CD4-positive, alpha-beta T cell treated with Interleukin-6 at 100 ng/mL for 8 hours (primary cell): ENCODE results near the gene SCAMP3.
A peak's percentile ranks its signal among the peaks of the same experiment; 100 is the strongest.
"Not testable (repeated sequence)": the region's sequence is repeated elsewhere in the genome, so short reads cannot be mapped to it uniquely, and the experiment has no call there.

ENCODE experiments used
- DNase-seq: peaks from one replicate; pipeline ENCODE4 v3.0.0-alpha.2; 2020; ENCODE audit warnings: mixed read lengths, low spot score

The SCAMP3 gene

DNA sequence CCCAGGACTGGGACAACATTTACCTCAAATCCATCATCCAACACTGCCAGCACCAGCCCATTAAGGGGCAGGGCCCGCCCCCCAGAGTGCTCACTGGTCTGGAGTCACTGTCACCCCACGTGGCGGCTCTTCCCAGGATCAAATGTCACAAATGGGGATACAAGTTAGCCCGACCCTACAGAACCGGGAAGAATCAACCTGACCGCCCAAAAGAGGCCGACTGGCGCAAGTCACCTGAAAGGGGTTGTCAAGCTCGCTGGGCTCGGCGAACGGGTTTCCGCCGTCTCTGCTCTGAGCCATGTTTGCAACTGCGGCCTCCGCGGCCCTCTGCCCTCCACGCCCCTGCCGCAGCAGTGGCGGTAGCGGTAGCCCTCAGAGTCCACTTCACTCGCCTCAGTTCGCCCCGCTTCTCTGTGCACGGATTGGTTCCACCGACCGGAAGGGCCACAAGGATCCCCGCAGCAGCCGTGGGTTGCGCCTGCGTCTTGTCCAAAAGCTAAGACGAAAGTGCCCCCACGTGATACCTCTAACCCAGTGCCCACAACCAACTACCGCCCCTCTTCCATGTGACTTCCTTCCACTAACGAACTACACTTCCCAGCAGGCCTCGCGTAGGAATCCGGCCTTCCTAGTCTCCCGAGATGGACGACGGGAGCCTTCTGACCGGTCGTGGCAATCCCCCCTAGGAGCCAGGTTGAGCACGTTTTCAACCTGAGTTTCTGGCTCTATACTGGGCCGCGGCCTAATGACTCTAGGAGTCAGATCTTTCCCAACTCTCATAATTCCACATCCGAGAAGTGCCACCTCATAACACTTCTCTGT is at the start of gene SCAMP3:
SCAMP3 (minus strand) TSS at position 509 of the 822 bp plus-strand sequence; CDS start at position 300, 209 bp downstream.
- DNase-seq: peak; percentile 88

GRCh38 chr1:155309423-155310021 is 47.4 kb upstream of the SCAMP3 start:
- no peak for DNase-seq

GRCh38 chr1:155308493-155309422 is 46.6 kb upstream of the SCAMP3 start, which contains the start of gene FDPS:
Gene FDPS, plus strand, starts transcription at chr1:155308866. Its CDS starts 924 bp downstream, at chr1:155309790.
- DNase-seq: peak; percentile 98

- no peak for DNase-seq
Measured at GRCh38 chr1:155307247-155307740, 45.1 kb upstream of the SCAMP3 start.

DNA sequence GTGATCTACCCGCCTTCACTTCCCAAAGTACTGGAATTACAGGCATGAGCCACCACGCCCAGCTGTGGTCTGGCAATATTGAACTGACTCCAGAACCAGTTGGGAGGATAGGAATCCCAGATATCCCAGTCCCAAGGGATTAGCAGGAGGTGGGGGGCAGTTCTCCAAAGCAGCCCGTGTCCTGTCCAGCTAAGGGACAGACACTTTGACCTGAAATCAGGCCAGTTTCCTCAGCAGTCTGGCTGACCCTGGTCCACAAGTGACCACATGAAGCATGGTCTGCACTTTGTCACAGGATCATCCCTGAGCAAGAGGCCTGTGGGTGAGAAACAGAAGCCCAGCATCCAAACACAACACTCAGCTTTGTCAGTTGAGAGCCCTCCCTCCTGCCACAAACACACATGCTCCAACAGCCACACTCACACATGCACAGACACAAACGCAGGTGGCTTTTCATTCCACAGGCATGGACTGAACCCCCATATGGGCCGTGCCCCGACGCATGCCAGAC is 43.8 kb upstream of the SCAMP3 start:
- DNase-seq: no peak

DNA sequence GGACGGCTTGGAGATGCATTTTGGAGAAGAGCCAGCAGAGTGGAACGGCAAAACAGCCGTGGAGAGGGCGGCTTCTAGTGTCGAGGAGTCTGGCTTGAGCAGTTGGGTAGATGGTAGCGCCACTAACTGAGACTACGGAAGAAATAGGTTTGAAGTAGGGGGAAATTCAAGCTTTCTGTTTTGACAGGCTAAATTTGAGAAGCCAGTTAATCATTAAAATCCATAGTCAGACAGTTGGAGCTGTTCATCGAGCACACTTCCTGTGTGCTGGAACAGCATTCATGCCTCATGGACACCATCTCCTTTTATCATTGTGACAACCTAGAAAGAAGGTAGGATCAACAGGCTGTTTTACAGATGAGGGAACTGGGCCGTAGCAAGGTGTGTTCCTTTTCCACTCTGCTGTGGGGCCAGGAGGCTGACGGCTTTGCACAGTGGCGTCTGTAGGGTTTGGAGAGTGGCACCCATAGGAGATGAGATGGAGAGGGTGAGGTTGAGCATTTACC is 42.5 kb upstream of the SCAMP3 start:
- DNase-seq: no peak

- no peak for DNase-seq
Measured at GRCh38 chr1:155301342-155301841, 39.2 kb upstream of the SCAMP3 start, which contains the start of gene PKLR. Gene PKLR, minus strand, starts transcription at chr1:155301438. Its CDS starts 43 bp downstream, at chr1:155301395.

DNA sequence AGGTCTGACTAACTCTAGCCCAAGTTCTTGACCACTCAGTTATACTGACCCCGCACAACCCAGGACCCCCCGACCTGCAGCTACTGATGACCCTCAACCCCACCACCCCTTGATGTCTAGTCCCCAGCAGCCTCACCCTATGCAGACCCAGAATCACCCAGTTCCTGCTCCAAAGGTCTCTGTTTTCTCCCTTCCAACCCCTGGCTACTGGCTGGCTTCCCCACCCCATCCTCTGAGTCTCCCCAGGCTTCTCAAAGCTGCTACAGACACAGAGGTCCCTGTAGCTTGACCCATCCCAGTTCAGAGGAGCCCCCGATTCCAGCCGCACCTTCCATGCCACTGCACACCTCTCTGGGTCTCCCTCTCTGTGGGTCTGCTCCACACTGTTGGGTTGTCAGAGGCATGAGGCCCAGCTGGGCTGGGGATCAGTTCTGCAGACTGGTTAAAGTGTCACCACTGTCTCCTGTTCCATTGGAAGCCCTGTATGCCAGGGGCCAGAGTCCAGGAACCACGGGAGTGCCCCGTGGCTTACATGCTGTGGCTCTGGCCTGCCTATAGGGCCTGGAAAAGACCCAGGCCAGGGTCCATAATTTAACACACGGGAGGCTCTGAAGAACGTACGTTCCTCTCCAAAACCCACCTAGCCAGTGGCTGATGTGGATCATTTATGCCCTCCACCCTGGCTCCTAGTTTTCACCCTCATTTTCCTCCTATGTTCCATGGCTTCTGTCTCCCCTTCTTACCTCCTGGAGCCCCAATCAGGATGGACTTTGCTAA is 38.6 kb upstream of the SCAMP3 start:
- no peak for DNase-seq

DNA sequence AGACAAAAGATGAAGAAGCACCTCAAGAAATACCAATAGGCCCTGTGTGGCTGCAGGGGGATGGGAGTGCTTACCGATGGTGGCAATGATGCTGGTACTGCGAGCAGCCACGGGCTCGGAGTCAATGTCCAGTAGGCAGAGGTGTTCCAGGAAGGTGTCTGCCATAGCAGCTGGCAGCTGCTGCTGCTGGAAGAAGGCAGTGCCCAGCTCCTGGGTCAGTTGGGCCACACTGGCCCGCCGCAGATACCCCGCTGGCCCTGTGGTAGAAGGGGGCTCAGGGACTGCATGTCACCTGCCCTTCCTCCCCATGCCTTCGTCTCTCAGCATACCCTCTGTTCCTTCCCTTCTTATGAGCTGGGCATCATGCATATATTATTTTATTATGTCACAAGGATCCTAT is 37.9 kb upstream of the SCAMP3 start:
- no peak for DNase-seq

- DNase-seq: no peak
Measured at GRCh38 chr1:155297384-155297783, 35.2 kb upstream of the SCAMP3 start.

- DNase-seq: no peak
Measured at GRCh38 chr1:155296661-155297060, 34.5 kb upstream of the SCAMP3 start.

DNA sequence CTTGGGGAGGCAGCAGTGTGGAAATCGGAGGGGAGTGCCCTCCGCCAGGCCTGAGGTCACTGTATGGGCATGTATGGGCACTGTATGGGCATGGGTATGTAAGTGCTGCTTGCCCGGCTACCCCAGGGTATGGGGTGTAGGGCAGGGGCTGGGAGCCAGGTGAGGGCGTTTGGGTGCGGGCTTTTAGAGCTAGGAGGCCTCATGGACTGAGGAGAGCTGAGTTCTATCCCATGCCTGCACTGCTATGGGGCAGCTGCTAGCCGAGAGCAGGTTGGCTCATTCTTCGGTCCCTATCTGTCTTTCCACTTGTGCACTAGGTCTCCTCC is 33.7 kb upstream of the SCAMP3 start:
- no peak for DNase-seq

GRCh38 chr1:155295183-155295941 is 33.2 kb upstream of the SCAMP3 start:
- DNase-seq: no peak

- no peak for DNase-seq
Measured at GRCh38 chr1:155294520-155295182, 32.5 kb upstream of the SCAMP3 start.

- no peak for DNase-seq
Measured at GRCh38 chr1:155293086-155293749, 31.1 kb upstream of the SCAMP3 start.

DNA sequence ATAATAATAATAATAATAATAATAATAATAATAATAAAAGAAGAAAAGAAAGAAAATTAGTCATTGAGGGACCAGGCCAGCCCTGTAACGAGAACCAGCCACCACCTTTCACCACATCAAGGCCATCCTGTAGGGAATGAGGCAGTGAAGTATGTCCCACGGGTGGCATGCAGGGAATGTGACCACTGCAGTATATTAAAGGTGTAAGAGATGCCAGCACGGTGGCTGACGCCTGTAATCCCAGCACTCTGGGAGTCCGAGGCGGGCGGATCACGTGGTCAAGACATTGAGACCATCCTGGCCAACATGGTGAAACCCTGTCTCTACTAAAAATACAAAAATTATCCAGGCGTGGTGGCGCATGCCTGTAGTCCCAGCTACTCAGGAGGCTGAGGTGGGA is 28.8 kb upstream of the SCAMP3 start:
- DNase-seq: not testable (repeated sequence)

- DNase-seq: no peak
Measured at GRCh38 chr1:155287987-155288543, 25.9 kb upstream of the SCAMP3 start.

- no peak for DNase-seq
Measured at GRCh38 chr1:155286544-155286943, 24.4 kb upstream of the SCAMP3 start.
